Measurements from ENCODE around the gene SLC7A10.
A peak's percentile ranks its signal among the peaks of the same experiment; 100 is the strongest.
"Not testable (repeated sequence)": the region's sequence is repeated elsewhere in the genome, so short reads cannot be mapped to it uniquely, and the experiment has no call there.

Gene SLC7A10

GRCh38 chr19:33198169-33198568 is 27.5 kb downstream of the SLC7A10 start:
- DNase-seq = no peak

DNA sequence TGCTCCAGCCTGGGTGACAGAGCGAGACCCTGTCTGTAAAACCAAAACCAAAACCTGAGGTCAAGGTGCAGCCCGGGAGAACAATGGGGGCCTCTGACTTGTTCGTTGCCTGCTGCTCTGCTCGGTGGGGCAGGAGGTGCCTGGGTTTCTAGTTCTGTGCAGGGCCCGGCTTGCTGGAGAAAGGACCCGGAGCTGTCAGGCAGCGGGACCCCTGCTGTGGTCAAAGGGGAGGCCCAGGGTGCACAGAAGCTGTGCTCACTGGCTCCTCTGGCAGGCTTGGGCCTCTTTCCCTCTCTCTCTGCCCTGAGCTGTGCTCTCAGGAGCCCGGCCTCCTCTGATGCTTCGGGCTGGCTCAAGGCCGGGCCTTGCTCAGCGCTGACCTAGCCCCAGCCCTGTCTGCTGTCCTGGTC is 28.1 kb downstream of the SLC7A10 start:
- no peak for DNase-seq

GRCh38 chr19:33196446-33197193 is 29.0 kb downstream of the SLC7A10 start:
- no peak for DNase-seq

DNA sequence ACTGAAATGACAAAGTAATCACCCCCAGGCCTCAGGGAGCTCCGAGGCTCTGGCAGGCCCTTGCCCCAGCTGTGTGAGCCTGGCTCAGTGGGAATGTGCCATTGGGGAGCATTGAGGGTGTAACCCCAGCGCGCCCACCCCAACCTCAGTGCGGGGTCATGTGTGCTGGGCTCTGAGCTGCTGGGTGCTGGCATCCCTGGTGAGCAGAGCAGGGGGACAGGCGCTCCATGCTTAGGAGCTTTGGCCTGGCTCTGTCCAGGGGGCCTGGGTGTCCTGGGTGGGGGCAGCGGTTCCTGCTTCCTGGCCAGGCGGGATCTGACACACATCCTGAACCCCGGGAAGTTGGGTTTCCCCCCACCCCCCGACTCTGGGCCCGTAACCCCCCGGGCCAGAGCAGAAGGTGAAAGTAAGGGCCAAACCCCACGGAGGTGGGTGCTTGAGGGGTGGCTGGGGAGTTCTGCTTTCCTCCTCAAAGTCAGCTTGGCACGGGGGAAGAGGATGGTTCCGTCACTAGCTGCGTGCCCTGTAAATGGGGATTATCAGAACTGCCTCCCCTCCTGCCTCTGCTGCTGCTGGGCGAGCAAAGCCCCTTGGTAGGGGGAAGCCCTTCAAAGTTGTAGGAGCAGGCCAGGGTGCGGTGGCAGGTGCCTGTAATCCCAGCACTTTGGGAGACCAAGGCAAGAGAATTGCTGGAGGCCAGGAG is 29.9 kb downstream of the SLC7A10 start:
- DNase-seq = no peak

DNA sequence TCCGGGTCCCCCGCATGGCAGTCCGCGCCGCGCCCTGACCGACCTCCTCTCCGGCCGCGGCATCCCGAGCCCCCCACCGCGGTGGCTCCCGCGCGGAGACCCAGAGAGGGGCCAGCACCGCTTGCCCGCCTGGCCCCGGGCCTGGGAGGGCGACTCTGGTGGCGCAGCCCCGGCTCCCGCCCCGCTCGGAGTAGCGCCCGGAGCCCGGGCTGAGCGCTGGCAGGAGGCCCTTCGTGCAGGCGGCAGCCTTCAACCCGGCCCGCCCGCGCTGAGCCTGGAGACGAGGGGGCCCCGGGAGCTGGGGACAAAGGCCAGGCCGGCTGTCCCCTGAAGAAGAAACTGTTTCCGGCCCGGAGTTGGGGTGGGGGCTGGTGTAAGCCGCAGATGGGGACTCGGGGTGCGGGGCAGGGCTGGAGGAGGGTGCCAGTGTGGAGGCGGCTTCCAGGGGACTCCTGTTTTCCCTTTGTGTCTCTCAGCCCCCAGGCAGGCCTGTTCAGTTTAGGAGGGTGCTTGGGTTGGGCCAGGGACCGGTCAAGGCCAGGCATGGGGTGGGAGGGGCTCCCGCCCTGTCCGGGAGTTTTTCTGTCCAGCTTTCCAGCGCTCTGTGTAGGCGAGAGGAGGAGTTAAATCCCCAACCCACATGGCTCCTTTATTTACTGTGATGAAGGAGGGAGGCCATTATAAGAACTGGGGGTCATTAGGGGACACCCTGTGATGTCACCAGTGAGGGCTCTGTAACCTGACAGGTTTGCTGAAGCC is 30.6 kb downstream of the SLC7A10 start:
- DNase-seq = no peak

DNA sequence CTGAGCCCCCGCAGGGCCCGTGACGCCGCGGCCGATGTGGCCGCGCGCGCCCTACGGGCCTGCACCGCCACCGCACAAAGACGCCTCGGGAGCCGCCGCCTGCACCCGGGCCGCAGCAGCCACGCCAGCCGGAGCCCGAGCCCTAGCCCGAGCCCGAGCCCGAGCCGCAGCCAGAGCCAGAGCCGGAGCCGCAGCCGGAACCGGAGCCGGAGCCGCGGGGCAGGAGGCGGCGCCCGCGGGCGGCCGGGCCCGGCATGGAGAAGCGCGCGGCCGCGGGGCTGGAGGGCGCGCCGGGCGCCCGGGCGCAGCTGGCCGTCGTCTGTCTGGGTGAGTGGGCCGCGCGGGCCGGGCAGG is 31.1 kb downstream of the SLC7A10 start:
- DNase-seq = no peak

GRCh38 chr19:33193865-33194362 is 31.7 kb downstream of the SLC7A10 start, which contains the start of gene LRP3:
Gene LRP3 (plus strand): TSS chr19:33194330. CDS start chr19:33194786, 456 bp downstream.
- peak; percentile 9 for DNase-seq

GRCh38 chr19:33193269-33193864 is 32.3 kb downstream of the SLC7A10 start:
- no peak for DNase-seq

GRCh38 chr19:33192010-33192409 is 33.6 kb downstream of the SLC7A10 start:
- no peak for DNase-seq

DNA sequence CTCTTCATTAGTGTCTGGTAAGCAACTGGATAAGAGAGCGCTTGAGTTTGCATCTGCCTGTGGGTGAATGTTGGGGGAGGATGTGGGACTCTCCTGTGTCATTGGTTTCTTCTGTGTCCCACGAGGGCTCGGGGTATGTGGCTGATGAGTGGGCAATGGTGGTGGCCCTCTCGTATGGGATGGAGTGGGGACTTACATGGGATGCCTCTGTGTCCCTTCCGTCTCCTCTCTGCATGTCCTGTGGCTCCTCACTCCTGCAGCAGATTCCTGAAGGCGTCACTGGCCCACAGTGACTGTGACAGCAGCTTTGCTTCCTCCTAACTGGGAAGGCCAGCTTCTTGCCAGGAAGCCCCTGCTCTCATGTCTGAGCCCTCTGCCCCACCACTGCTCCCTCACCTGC is 34.1 kb downstream of the SLC7A10 start:
- no peak for DNase-seq

GRCh38 chr19:33191092-33191491 is 34.6 kb downstream of the SLC7A10 start:
- not testable (repeated sequence) for DNase-seq

GRCh38 chr19:33189453-33189852 is 36.2 kb downstream of the SLC7A10 start:
- no peak for DNase-seq

GRCh38 chr19:33187183-33187540 is 38.5 kb downstream of the SLC7A10 start:
- DNase-seq = no peak

DNA sequence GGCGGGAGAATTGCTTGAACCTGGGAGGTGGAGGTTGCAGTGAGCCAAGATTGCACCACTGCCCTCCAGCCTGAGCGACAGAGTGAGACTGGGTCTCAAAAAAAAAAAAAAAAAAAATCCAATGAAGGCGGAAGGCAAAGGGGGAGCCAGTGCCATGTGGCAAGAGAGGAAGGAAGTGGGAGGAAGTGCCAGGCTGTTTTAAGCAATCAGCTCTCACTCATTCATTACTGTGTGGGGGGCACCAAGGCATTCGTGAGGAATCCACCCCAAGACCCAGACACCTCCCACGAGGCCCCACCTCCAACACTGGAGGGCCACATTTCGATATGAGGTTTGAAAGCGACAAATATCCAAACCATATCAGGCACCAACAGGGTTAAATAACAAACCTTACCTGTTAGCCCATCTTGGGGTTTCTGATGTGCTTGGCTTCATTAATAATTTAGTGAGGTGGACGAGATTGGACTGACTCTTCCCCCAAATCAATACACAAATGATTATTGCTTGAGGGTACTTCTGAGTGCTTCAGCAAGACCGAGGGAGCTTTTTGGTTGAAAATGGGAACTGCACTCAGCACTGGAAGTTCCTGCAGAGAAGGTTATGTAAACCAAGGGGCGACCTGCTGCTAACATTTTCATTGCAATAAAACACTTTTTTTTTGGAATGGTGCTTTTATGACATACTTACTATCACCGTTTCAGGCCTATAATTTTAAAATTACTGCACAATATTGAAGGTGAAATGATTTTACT is 39.0 kb downstream of the SLC7A10 start:
- no peak for DNase-seq

GRCh38 chr19:33177417-33177979 is 48.2 kb downstream of the SLC7A10 start:
- DNase-seq = no peak

- DNase-seq = peak; percentile 97
These were observed 48.8 kb downstream of the SLC7A10 start for GRCh38 chr19:33176670-33177416.

- no peak for DNase-seq
These were observed 49.6 kb downstream of the SLC7A10 start for GRCh38 chr19:33175886-33176669.

- no peak for DNase-seq
These were observed 50.4 kb downstream of the SLC7A10 start for GRCh38 chr19:33175156-33175782.

DNA sequence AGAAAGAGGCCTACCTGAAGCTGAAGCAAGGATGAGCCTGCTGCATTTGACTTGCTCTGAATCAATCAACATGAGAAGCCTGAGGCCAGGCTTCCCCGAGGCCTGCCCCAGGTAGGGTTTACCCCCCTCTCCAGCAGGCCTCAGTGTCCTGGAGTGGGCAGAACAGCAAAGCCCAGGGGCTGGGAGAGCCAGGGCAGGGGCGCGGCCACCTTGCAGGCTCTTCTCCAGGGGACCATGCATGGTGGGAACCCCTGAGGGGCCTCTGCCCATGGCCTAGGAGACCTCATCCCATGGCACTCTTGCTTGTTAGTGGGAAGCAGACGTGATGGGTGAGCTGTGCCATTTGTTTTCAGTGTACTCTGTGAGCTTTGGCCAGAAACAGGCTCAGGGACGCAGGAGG is 51.5 kb downstream of the SLC7A10 start:
- no peak for DNase-seq

- no peak for DNase-seq
These were observed 53.7 kb downstream of the SLC7A10 start for GRCh38 chr19:33171916-33172359.
